H1 (cell line): ENCODE data around the gene ZBTB44.

Experiments
- POLR2A ChIP-seq, 2 experiments: IDR thresholded peaks; 1 replicate in 1 of 2; 2 replicates in 1 of 2; pipeline ENCODE4 v1.6.1; 2011; ENCODE audit warnings: low read depth in 2 of 2, low read length in 2 of 2, mild to moderate bottlenecking in 2 of 2; ENCODE audit errors: control extremely low read depth in 1 of 2
- RAD21 ChIP-seq, 2 experiments: IDR thresholded peaks in 1 of 2; conservative IDR thresholded peaks in 1 of 2; 2 replicates each; pipeline ENCODE4 v1.6.1; 2011; ENCODE audit warnings: low read depth in 2 of 2, low read length in 2 of 2, improper control_type of control experiment in 1 of 2, inconsistent platforms in 1 of 2, mild to moderate bottlenecking in 1 of 2, moderate library complexity in 1 of 2
- TAF1 ChIP-seq: IDR thresholded peaks from 2 replicates; pipeline ENCODE4 v1.6.1; 2011; ENCODE audit warnings: mild to moderate bottlenecking, low read depth, low read length
- TF ChIP-seq, protein P1 (sequence below), 3 experiments: IDR thresholded peaks; 1 replicate in 2 of 3; 2 replicates in 1 of 3; pipeline versions ENCODE4 v1.5.1 to v1.6.1; 2011; ENCODE audit warnings: low read length in 3 of 3, mild to moderate bottlenecking in 3 of 3, inconsistent platforms in 2 of 3, low read depth in 1 of 3, moderate library complexity in 1 of 3; ENCODE audit not compliant: insufficient read depth in 1 of 3; ENCODE audit errors: control extremely low read depth in 1 of 3

DNA sequence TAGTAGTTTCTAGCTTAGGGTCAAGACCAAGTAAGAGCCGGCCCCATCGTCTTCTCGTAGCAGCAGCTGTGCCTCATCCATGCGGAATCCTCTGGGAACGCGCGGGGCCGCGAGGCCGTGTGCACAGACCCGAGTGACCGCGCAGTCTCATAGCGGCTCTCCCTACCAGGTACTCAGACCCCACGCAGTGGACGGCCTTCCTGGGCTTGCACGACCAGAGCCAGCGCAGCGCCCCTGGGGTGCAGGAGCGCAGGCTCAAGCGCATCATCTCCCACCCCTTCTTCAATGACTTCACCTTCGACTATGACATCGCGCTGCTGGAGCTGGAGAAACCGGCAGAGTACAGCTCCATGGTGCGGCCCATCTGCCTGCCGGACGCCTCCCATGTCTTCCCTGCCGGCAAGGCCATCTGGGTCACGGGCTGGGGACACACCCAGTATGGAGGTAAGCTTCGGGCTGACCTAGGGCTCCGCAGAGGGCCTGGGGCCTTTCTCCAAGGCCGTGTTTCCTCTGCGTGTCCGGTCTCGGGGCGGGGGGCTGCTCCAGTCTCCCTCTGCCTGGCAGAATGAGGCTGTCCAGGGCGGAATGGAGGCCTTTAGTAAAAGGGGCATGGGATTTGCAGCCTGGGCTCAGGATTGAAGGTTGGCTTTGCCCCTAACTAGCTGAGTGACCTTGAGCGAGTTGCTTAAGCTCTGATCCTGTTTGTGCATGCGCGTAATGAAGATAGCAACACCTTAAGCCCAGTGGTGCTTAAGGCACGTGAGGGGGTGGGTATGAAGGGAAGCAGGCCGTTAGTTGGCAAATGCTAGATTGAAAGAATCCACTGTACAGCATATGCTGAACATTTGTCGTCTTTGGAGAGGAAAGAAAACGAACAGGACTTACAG is 106.2 kb downstream of the ZBTB44 start:
- no peak for TF ChIP-seq RAD21 (IDR thresholded peaks at IDR 0.05 in 1 of 2, conservative IDR thresholded peaks at IDR 0.05 in 1 of 2; ENCODE audit: low read depth in 2 of 2, low read length in 2 of 2)
- TF ChIP-seq TAF1 = no peak
- TF ChIP-seq POLR2A (IDR thresholded peaks at IDR 0.05; ENCODE audit: control extremely low read depth in 1 of 2, low read depth in 2 of 2, low read length in 2 of 2) = no peak
- TF ChIP-seq, protein P1, sequence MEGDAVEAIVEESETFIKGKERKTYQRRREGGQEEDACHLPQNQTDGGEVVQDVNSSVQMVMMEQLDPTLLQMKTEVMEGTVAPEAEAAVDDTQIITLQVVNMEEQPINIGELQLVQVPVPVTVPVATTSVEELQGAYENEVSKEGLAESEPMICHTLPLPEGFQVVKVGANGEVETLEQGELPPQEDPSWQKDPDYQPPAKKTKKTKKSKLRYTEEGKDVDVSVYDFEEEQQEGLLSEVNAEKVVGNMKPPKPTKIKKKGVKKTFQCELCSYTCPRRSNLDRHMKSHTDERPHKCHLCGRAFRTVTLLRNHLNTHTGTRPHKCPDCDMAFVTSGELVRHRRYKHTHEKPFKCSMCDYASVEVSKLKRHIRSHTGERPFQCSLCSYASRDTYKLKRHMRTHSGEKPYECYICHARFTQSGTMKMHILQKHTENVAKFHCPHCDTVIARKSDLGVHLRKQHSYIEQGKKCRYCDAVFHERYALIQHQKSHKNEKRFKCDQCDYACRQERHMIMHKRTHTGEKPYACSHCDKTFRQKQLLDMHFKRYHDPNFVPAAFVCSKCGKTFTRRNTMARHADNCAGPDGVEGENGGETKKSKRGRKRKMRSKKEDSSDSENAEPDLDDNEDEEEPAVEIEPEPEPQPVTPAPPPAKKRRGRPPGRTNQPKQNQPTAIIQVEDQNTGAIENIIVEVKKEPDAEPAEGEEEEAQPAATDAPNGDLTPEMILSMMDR (IDR thresholded peaks at IDR 0.05; ENCODE audit: control extremely low read depth in 1 of 3, insufficient read depth in 1 of 3, low read depth in 1 of 3, low read length in 3 of 3) = no peak
